Natural killer cell (primary cell): ENCODE measurements around the gene OLFM1. TPM values are rescaled to one million over a fixed set of nuclear protein-coding genes. Genes with fewer than 3 reads are reported as not detected.

ENCODE experiments used
- ATAC-seq, 3 donors: fragments of 150-1000 bp in 2 of 3; fragments of 200-7000 bp in 1 of 3; cut with Tn5 transposase; 1 replicate in 1 of 3; 2 replicates in 2 of 3; pipeline ENCODE4 v1.10.0; 2021; ENCODE audit warnings: mild to moderate bottlenecking in 2 of 3, moderate library complexity in 2 of 3
- DNase-seq, 2 donors: peaks; one replicate each; pipeline versions ENCODE4 v3.0.0 to v3.0.0-alpha.2; 2013 to 2021; ENCODE audit warnings: mixed read lengths in 1 of 2
- H3K27ac ChIP-seq: one replicate; pipeline ENCODE4 v1.5.1; 2013; ENCODE audit warnings: mild to moderate bottlenecking, low read length
- H3K27me3 ChIP-seq: one replicate; pipeline ENCODE4 v1.6.1; 2013; ENCODE audit warnings: low read length; ENCODE audit not compliant: control insufficient read depth, insufficient read depth
- H3K36me3 ChIP-seq: one replicate; pipeline ENCODE4 v1.6.1; 2013; ENCODE audit warnings: low read length; ENCODE audit not compliant: control insufficient read depth, insufficient read depth
- H3K4me1 ChIP-seq: one replicate; pipeline ENCODE4 v1.6.1; 2013; ENCODE audit warnings: low read length; ENCODE audit not compliant: control insufficient read depth, insufficient read depth
- H3K4me3 ChIP-seq: one replicate; pipeline ENCODE4 v1.5.1; 2013; ENCODE audit warnings: low read length
- H3K9me3 ChIP-seq: one replicate; pipeline ENCODE4 v1.6.1; 2013; ENCODE audit warnings: low read length; ENCODE audit not compliant: control insufficient read depth, insufficient read depth
- H3K27ac Mint-ChIP-seq, 2 donors: one replicate each; pipeline ENCODE4 v1.8.0; 2022; ENCODE audit warnings: mild to moderate bottlenecking in 2 of 2, mixed read lengths in 2 of 2, moderate library complexity in 1 of 2
- H3K27me3 Mint-ChIP-seq, 2 donors: one replicate each; pipeline ENCODE4 v1.8.0; 2022; ENCODE audit warnings: low read depth in 2 of 2, mixed read lengths in 2 of 2
- H3K36me3 Mint-ChIP-seq: one replicate; pipeline ENCODE4 v1.8.0; 2022; ENCODE audit warnings: mixed read lengths
- H3K4me1 Mint-ChIP-seq, 2 donors: one replicate each; pipeline ENCODE4 v1.8.0; 2022; ENCODE audit warnings: mixed read lengths in 2 of 2
- H3K4me3 Mint-ChIP-seq: one replicate; pipeline ENCODE4 v1.8.0; 2022; ENCODE audit warnings: mild to moderate bottlenecking, moderate library complexity, mixed read lengths
- H3K9me3 Mint-ChIP-seq, 2 donors: one replicate each; pipeline ENCODE4 v1.8.0; 2022; ENCODE audit warnings: mixed read lengths in 2 of 2
- WGBS: methylation state at CpG from one replicate; pipeline ENCODE4 v1.1.7; 2013; ENCODE audit warnings: missing lambda C conversion rate; ENCODE audit not compliant: insufficient coverage; 5-methylcytosine and 5-hydroxymethylcytosine counted together
- intact Hi-C: fragments of 100-400 bp; cut with micrococcal nuclease; formaldehyde crosslinking; loops from one replicate; pipeline ENCODE4 v1.14.2; 2022
- total RNA-seq, 4 donors: library from RNA; stranded (reverse); fragments of 120-200 nt in 1 of 4; gene quantifications; one replicate each; pipeline versions ENCODE4 v1.2.3 to v1.2.4, GENCODE V29; 2013 to 2022
- TF ChIP-seq, protein P1 (sequence below): fragments of 200-600 bp; IDR thresholded peaks from one replicate; pipeline ENCODE4 v1.8.0; 2022; ENCODE audit warnings: antibody characterized with exemption

Gene OLFM1
- total RNA-seq, 3 donors from 2014 or later (not counting 1 experiment from before 2014, with no cell fraction given): 0.18 TPM; not detected in 2

DNA sequence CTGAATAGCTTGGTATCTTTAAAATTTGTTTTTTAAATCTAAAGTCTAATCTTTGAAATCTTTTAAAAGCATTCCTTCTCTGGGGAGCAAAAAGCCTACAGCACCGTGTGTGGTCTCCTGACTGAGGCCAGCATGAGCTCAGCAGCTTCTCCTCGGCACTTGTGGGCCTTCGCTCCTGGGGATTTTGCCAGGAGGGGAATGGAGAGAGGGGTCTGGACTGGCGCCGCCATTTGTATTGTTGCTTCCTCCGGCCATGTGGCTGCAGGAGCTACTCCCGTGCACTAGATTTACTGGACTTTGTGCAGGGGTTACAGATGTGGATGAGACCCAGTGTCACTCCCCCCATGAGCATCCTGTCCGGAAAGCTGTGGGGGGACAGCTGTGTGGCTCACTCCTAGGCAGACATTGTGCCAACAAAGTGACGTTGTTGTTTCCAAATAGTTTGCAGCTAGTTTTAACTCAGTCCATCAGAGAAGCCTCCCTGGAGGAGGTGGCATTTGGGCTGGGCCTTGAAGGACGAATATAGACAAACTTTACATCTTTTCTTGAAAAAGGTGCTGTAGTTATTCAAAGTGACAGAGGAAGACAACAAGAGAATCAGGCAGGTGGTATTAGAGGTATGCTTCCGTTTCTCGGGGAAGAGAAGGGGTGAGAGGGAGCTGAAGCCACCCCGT lies 6.6 kb downstream of the OLFM1 start:
- Mint-ChIP-seq H3K4me3 (no peak overlapping the region), H3K36me3 (no peaks in the 10 kb centered on the region), H3K9me3 (peaks cover 0 to 4% of the 10 kb centered on the region in 2 donors), H3K27me3 (peaks cover 15 to 27% of the 10 kb centered on the region in 2 donors), H3K27ac (no peak overlapping the region), H3K4me1 (no peaks in the 10 kb centered on the region)
- Histone ChIP-seq H3K4me1 (no peaks in the 10 kb centered on the region), H3K9me3 (no peaks in the 10 kb centered on the region), H3K27me3 (peaks cover 7% of the 10 kb centered on the region), H3K4me3 (no peak overlapping the region), H3K27ac (no peak overlapping the region), H3K36me3 (no peaks in the 10 kb centered on the region)
- TF ChIP-seq, protein P1, sequence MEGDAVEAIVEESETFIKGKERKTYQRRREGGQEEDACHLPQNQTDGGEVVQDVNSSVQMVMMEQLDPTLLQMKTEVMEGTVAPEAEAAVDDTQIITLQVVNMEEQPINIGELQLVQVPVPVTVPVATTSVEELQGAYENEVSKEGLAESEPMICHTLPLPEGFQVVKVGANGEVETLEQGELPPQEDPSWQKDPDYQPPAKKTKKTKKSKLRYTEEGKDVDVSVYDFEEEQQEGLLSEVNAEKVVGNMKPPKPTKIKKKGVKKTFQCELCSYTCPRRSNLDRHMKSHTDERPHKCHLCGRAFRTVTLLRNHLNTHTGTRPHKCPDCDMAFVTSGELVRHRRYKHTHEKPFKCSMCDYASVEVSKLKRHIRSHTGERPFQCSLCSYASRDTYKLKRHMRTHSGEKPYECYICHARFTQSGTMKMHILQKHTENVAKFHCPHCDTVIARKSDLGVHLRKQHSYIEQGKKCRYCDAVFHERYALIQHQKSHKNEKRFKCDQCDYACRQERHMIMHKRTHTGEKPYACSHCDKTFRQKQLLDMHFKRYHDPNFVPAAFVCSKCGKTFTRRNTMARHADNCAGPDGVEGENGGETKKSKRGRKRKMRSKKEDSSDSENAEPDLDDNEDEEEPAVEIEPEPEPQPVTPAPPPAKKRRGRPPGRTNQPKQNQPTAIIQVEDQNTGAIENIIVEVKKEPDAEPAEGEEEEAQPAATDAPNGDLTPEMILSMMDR: no peak
- no peak for DNase-seq
- intact Hi-C loops: loop anchor here (10.0 kb wide), 1 partner anchor 251 kb away; no protein-coding TSS in a partner anchor
- ATAC-seq: no peak
- WGBS: 75% methylated on average over 13 of the region's 13 CpGs

- WGBS: 50% methylated on average over 9 of the region's 9 CpGs
- H3K36me3 ChIP-seq: no peaks in the 10 kb centered on the region
- ATAC-seq (no peak), DNase-seq (no peak)
- H3K27me3 Mint-ChIP-seq: peaks cover 23 to 28% of the 10 kb centered on the region in 2 donors
- no peak overlapping the region for H3K4me3 ChIP-seq
- no peaks in the 10 kb centered on the region for H3K27me3 ChIP-seq
- no peaks in the 10 kb centered on the region for H3K4me1 Mint-ChIP-seq
- no peak overlapping the region for H3K27ac Mint-ChIP-seq
- no peaks in the 10 kb centered on the region for H3K36me3 Mint-ChIP-seq
- peaks cover 0 to 4% of the 10 kb centered on the region in 2 donors for H3K9me3 Mint-ChIP-seq
- intact Hi-C loops: loop anchor here (10.0 kb wide), 1 partner anchor 249 kb away; no protein-coding TSS in a partner anchor
- H3K4me1 ChIP-seq: no peaks in the 10 kb centered on the region
- H3K27ac ChIP-seq: no peak overlapping the region
- no peaks in the 10 kb centered on the region for H3K9me3 ChIP-seq
- no peak overlapping the region for H3K4me3 Mint-ChIP-seq
- TF ChIP-seq, protein P1: no peak
Observed at GRCh38 chr9:135095470-135096407, 8.3 kb downstream of the OLFM1 start.

DNA sequence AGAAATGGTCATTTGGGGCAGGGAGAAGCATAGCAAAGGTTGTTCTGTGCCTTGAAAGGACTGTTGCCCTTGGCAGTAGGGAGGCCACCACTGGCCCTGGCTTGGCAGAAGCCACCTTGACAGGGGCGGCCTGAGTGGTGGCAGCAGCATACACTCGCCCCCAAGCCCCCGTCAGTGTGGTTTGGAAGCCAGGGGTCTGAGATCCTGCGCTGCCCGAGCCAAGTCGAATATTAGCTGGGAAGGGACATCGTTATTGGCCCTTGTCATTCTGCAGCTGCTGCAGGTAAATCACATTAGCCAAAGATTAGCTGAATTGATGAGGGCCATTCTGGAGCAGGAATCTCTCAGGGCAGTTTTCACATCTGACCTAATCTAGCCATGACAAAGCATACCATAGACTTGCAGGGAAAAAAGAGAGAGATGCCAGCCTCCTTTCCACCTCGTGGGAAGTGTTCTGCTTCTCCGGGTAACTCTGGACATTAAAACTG lies 9.0 kb downstream of the OLFM1 start:
- 88% methylated on average over 9 of the region's 9 CpGs for WGBS
- Mint-ChIP-seq H3K36me3 (no peaks in the 10 kb centered on the region), H3K4me1 (no peaks in the 10 kb centered on the region), H3K27me3 (peaks cover 20 to 32% of the 10 kb centered on the region in 2 donors), H3K27ac (no peak overlapping the region), H3K9me3 (peaks cover 0 to 3% of the 10 kb centered on the region in 2 donors), H3K4me3 (no peak overlapping the region)
- Histone ChIP-seq H3K27ac (no peak overlapping the region), H3K4me1 (no peaks in the 10 kb centered on the region), H3K9me3 (no peaks in the 10 kb centered on the region), H3K27me3 (no peaks in the 10 kb centered on the region), H3K4me3 (no peak overlapping the region), H3K36me3 (no peaks in the 10 kb centered on the region)
- ATAC-seq (no peak), DNase-seq (no peak)
- TF ChIP-seq, protein P1: no peak
- intact Hi-C loops: loop anchor here (10.0 kb wide), 1 partner anchor 248 kb away; no protein-coding TSS in a partner anchor
